ENCODE measurements around the gene PGAP1.

The PGAP1 gene, protein sequence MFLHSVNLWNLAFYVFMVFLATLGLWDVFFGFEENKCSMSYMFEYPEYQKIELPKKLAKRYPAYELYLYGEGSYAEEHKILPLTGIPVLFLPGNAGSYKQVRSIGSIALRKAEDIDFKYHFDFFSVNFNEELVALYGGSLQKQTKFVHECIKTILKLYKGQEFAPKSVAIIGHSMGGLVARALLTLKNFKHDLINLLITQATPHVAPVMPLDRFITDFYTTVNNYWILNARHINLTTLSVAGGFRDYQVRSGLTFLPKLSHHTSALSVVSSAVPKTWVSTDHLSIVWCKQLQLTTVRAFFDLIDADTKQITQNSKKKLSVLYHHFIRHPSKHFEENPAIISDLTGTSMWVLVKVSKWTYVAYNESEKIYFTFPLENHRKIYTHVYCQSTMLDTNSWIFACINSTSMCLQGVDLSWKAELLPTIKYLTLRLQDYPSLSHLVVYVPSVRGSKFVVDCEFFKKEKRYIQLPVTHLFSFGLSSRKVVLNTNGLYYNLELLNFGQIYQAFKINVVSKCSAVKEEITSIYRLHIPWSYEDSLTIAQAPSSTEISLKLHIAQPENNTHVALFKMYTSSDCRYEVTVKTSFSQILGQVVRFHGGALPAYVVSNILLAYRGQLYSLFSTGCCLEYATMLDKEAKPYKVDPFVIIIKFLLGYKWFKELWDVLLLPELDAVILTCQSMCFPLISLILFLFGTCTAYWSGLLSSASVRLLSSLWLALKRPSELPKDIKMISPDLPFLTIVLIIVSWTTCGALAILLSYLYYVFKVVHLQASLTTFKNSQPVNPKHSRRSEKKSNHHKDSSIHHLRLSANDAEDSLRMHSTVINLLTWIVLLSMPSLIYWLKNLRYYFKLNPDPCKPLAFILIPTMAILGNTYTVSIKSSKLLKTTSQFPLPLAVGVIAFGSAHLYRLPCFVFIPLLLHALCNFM

DNA sequence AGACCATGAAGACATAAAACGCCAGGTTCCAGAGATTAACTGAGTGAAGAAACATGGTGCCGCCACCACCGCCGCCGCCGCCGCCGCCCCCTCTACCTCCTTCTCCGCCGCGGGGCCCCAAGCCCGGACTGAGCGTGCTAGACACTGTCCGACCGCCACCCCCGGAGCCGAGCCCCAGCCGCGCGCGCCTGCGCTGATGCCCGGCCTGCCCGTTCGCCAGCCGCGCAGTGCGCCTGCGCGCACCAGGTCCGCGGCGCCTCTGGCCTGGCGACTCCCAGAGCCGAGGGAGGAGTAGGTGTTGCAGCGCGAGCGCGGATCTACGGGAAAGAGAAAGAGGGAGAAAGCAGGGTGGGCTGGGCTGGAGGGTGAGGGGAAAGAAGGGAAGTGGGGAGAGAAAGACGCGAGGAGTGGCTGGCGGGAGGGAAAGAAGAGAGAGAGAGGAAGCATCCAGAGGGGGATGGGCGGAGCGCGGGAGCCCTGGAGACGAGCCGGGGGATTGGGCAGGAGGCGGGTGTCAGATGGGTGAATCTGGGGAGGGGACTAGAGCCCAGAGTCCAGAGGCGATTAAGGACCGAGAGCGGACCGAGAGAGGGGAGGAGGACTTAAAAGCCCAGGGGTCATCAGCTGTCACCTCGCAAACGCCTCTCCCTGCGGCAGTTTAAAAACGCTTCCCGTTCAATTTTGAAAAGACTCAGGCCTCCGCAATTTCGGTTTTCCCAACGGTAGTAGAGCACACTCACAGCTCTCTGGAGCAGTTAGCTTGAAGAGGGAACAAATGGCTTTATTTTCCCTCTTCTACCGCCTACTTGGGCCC lies at the start of gene PGAP1:
TSS of gene PGAP1 (minus strand) at position 146 of the 814 bp plus-strand sequence. CDS start at position 55, 91 bp downstream.
- TF ChIP-seq, protein P1, sequence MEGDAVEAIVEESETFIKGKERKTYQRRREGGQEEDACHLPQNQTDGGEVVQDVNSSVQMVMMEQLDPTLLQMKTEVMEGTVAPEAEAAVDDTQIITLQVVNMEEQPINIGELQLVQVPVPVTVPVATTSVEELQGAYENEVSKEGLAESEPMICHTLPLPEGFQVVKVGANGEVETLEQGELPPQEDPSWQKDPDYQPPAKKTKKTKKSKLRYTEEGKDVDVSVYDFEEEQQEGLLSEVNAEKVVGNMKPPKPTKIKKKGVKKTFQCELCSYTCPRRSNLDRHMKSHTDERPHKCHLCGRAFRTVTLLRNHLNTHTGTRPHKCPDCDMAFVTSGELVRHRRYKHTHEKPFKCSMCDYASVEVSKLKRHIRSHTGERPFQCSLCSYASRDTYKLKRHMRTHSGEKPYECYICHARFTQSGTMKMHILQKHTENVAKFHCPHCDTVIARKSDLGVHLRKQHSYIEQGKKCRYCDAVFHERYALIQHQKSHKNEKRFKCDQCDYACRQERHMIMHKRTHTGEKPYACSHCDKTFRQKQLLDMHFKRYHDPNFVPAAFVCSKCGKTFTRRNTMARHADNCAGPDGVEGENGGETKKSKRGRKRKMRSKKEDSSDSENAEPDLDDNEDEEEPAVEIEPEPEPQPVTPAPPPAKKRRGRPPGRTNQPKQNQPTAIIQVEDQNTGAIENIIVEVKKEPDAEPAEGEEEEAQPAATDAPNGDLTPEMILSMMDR (IDR thresholded peaks at IDR 0.05; ENCODE audit: insufficient read depth, missing control alignments), result no peak
- FAIRE-seq, result no peak

DNA sequence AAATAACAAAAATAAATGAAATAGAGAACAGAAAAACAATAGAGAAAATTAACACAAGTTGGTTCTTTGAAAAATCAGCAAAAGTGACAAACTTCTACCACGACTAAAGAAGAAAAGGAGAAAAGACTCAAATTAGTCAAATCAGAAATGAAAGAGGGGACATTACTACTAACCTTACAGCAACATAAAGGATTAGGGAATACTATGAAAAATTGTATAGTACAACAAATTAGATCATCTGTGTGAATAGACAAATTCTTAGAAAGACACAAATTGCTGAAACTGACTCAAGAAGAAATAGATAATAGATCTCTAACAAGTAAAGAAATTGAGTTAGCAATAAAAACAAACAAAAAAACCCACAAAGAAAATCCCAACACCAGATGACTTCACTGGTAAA lies 48.5 kb upstream of the PGAP1 start:
- TF ChIP-seq, protein P1 (IDR thresholded peaks at IDR 0.05; ENCODE audit: insufficient read depth, missing control alignments), result no peak
- DNase-seq (ENCODE audit: insufficient read length, low spot score), result no peak
- no peak for FAIRE-seq

More for the DNA sequence above, at the start of gene PGAP1:
- peak; percentile 52 for DNase-seq (ENCODE audit: insufficient read length, low spot score)

DNA sequence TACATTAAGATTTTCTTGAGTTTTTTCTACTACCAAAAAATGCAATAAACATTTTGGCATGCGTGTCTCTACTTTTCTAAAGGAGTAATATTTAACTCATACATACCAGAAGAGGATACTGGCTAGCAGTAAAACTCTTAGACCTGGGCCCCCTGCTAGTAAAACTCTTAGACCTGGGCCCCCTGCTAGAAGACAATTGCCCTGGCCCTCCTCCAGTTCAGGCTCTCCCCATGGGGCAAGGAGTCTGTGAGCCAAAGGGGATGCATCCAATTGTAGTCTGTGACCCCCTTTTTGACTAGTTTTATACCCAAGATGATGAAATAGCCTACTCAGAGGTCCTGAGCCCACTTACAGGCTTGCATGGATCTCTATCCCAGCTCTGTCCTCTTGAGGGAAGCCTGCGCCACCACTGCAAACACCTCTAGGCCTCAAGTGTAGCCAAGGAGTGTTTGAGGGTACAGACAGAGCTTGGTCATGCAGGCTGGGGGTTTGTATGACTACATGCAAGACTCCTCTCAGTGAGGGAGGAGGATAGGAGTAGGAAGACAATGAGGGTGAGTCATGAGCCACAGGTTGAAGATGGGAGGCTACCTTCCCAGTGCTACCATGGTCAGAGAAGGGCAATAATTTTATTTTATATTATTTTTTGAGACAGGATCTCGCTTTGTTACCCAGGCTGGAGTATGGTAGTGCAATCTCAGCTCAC lies 45.2 kb upstream of the PGAP1 start:
- DNase-seq (ENCODE audit: insufficient read length, low spot score), result no peak
- FAIRE-seq, result no peak
- TF ChIP-seq, protein P1 (IDR thresholded peaks at IDR 0.05; ENCODE audit: insufficient read depth, missing control alignments), result no peak

DNA sequence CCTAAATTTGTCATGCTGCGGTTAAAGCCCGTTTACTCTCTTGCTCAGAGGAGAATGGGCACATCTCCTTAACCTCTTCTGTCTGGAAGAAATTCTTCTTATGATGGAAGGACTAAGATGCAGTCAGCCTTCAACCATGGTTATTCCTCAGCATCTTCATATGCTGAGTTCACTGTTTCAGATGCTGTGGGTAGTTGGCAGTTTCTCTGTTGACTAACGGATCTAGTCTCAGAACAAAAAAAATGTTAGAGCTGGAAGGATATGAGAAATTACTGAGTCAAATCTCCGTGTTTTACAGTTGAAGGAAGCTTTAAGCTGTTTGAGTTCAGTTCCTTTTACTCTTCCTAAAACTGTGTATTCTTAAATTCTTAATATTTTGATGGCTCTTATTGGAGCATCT lies 43.6 kb upstream of the PGAP1 start:
- TF ChIP-seq, protein P1 (IDR thresholded peaks at IDR 0.05; ENCODE audit: insufficient read depth, missing control alignments), result no peak
- FAIRE-seq (no peak), DNase-seq (ENCODE audit: insufficient read length, low spot score) (no peak)

DNA sequence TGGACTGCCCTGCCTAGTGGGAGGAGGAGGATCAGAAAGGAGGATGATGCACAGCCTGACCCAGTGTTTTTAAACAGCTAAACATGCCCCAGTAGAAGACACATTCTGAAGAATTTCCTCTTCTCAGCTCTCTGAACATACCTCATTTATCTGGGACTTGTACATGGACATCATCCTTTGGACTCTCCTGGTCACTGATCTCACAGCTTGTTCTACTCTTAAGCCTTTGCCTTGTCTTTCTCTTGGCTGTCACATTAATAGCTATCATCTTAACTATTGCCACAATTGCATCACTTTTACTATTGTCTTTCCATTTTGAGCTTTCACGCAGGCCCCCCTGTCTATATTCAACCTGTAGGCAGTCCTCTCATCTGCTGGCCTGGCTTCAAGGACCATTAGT lies 42.0 kb upstream of the PGAP1 start:
- TF ChIP-seq, protein P1 (IDR thresholded peaks at IDR 0.05; ENCODE audit: insufficient read depth, missing control alignments), result no peak
- no peak for DNase-seq (ENCODE audit: insufficient read length, low spot score)
- FAIRE-seq, result no peak

DNA sequence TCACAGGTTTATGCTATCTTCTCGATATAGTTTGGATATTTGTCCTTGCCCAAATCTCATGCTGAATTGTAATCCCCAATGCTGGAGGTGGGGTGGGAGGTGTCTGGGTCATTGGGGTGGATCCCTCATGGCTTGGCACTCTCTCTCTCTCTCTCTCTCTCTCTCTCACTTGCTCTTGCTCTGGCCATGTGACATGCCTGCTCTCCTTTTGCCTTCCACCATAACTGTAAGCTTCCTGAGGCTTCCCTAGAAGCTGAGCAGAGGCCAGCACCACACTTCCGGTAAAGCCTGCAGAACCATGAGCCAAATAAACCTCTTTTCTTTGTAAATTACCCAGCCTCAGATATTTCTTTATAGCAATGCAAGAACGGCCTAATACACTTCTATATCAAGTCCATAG lies 41.3 kb upstream of the PGAP1 start:
- no peak for FAIRE-seq
- no peak for DNase-seq (ENCODE audit: insufficient read length, low spot score)
- TF ChIP-seq, protein P1 (IDR thresholded peaks at IDR 0.05; ENCODE audit: insufficient read depth, missing control alignments), result no peak

Measured in D721Med (cell line).